H1 (cell line): ENCODE measurements around the gene CXCL12. TPM values are rescaled to one million over a fixed set of nuclear protein-coding genes. Genes with fewer than 3 reads are reported as not detected.

ENCODE experiments used
- CTCF ChIA-PET: fragments of 300-600 bp; sonication (Branson Sonifier 250); formaldehyde crosslinking; loops from one replicate; lab custom pipeline; 2021; ENCODE audit not compliant: partially characterized antibody; lab: Charles Lee
- POLR2A ChIA-PET: fragments of 300-600 bp; sonication (Branson Sonifier 250); formaldehyde crosslinking; loops from one replicate; lab custom pipeline; 2021; ENCODE audit warnings: inconsistent platforms; ENCODE audit not compliant: partially characterized antibody; lab: Charles Lee
- DNase-seq, 2 experiments: peaks; one replicate each; pipeline versions ENCODE4 v3.0.0 to v3.0.0-alpha.2; 2010 to 2022; ENCODE audit warnings: low spot score in 2 of 2, low read depth in 1 of 2, mixed read lengths in 1 of 2
- FAIRE-seq: peaks from 2 replicates; lab custom pipeline; 2011; peaks lifted over from hg19 to GRCh38; lab: Jason Lieb, UNC
- H2AFZ ChIP-seq: 2 replicates; pipeline ENCODE4 v1.8.1; 2012; ENCODE audit warnings: low read length, inconsistent platforms
- H2AK5ac ChIP-seq: 2 replicates; pipeline ENCODE4 v1.6.1; 2013; ENCODE audit warnings: low read depth, low read length
- H2BK120ac ChIP-seq: replicated peaks from 2 replicates; pipeline ENCODE3; 2013; ENCODE audit warnings: low read depth, low read length, inconsistent platforms
- H2BK12ac ChIP-seq: 2 replicates; pipeline ENCODE4 v1.6.1; 2013; ENCODE audit warnings: low read depth, low read length
- H2BK15ac ChIP-seq: 2 replicates; pipeline ENCODE4 v1.6.1; 2013; ENCODE audit warnings: low read length
- H2BK20ac ChIP-seq: 2 replicates; pipeline ENCODE4 v1.6.1; 2013; ENCODE audit warnings: low read length
- H2BK5ac ChIP-seq: 2 replicates; pipeline ENCODE4 v1.6.1; 2013; ENCODE audit warnings: low read depth, low read length
- H3K14ac ChIP-seq: 2 replicates; pipeline ENCODE4 v1.6.1; 2013; ENCODE audit warnings: inconsistent platforms; ENCODE audit not compliant: insufficient read length
- H3K18ac ChIP-seq: 2 replicates; pipeline ENCODE4 v1.6.1; 2013; ENCODE audit warnings: low read length; ENCODE audit errors: extremely low read depth
- H3K23ac ChIP-seq: 2 replicates; pipeline ENCODE4 v1.6.1; 2013; ENCODE audit warnings: inconsistent platforms; ENCODE audit not compliant: insufficient read length
- H3K23me2 ChIP-seq: 2 replicates; pipeline ENCODE4 v1.6.1; 2013; ENCODE audit warnings: low read depth, low read length
- H3K27ac ChIP-seq: 2 replicates; pipeline ENCODE4 v1.6.1; 2011; ENCODE audit warnings: low read depth, low read length, inconsistent platforms
- H3K27me3 ChIP-seq, 4 experiments: replicated peaks in 1 of 4; 1 replicate in 1 of 4; 2 replicates in 3 of 4; pipeline versions ENCODE4 v1.6.1 to v1.8.1; 2011 to 2013; ENCODE audit warnings: low read length in 3 of 4, mild to moderate bottlenecking in 3 of 4, inconsistent platforms in 2 of 4, mixed read lengths in 2 of 4, moderate library complexity in 1 of 4; ENCODE audit not compliant: control insufficient read depth in 3 of 4, insufficient read depth in 3 of 4; ENCODE audit errors: extremely low read depth in 1 of 4
- H3K36me3 ChIP-seq, 4 experiments: 2 replicates each; pipeline versions ENCODE4 v1.6.1 to v1.8.1; 2011 to 2013; ENCODE audit warnings: mild to moderate bottlenecking in 4 of 4, low read length in 3 of 4, moderate library complexity in 2 of 4, control low read depth in 1 of 4, inconsistent platforms in 1 of 4; ENCODE audit not compliant: insufficient read depth in 4 of 4, control insufficient read depth in 2 of 4
- H3K4ac ChIP-seq: replicated peaks from 2 replicates; pipeline ENCODE3; 2013; ENCODE audit warnings: low read length, low read depth, mixed read lengths, inconsistent platforms; ENCODE audit not compliant: insufficient read length
- H3K4me1 ChIP-seq, 4 experiments: replicated peaks in 1 of 4; 1 replicate in 1 of 4; 2 replicates in 3 of 4; pipeline versions ENCODE4 v1.6.1 to v1.8.1; 2011 to 2013; ENCODE audit warnings: low read length in 3 of 4, inconsistent platforms in 2 of 4, mixed read lengths in 1 of 4; ENCODE audit not compliant: insufficient read depth in 4 of 4, control insufficient read depth in 3 of 4
- H3K4me2 ChIP-seq, 2 experiments: 2 replicates each; pipeline versions ENCODE4 v1.6.1 to v1.8.1; 2011 to 2013; ENCODE audit warnings: low read depth in 2 of 2, low read length in 2 of 2, control low read depth in 1 of 2, inconsistent platforms in 1 of 2, mild to moderate bottlenecking in 1 of 2; ENCODE audit not compliant: insufficient read depth in 1 of 2
- H3K4me3 ChIP-seq, 4 experiments: fragments of 200-600, 300-600 bp in 1 of 4; sonication (generic), shearing (Covaris generic), sonication (Bioruptor Twin) in 1 of 4; 2 replicates each; pipeline versions ENCODE4 v1.5.1 to v1.8.1; 2011 to 2016; ENCODE audit warnings: low read length in 4 of 4, low read depth in 3 of 4, control low read depth in 2 of 4, inconsistent platforms in 2 of 4, mild to moderate bottlenecking in 2 of 4, mixed read lengths in 1 of 4, moderate library complexity in 1 of 4; ENCODE audit not compliant: insufficient read depth in 2 of 4; ENCODE audit errors: extremely low read depth in 1 of 4
- H3K56ac ChIP-seq: replicated peaks from 2 replicates; pipeline ENCODE3; 2013; ENCODE audit warnings: low read depth, mild to moderate bottlenecking, mixed read lengths, low read length, inconsistent platforms; ENCODE audit not compliant: insufficient read length
- H3K79me1 ChIP-seq: 2 replicates; pipeline ENCODE4 v1.6.1; 2013; ENCODE audit warnings: low read depth, low read length, control low read depth
- H3K79me2 ChIP-seq, 2 experiments: 2 replicates each; pipeline versions ENCODE4 v1.6.1 to v1.8.1; 2012 to 2013; ENCODE audit warnings: low read length in 2 of 2, mild to moderate bottlenecking in 2 of 2, inconsistent platforms in 1 of 2; ENCODE audit not compliant: insufficient read depth in 2 of 2, control insufficient read depth in 1 of 2
- H3K9ac ChIP-seq, 4 experiments: replicated peaks in 1 of 4; 1 replicate in 1 of 4; 2 replicates in 3 of 4; pipeline versions ENCODE4 v1.6.1 to v1.8.1; 2011 to 2013; ENCODE audit warnings: low read depth in 3 of 4, low read length in 3 of 4, control low read depth in 2 of 4, mild to moderate bottlenecking in 2 of 4, moderate library complexity in 2 of 4, inconsistent platforms in 1 of 4; ENCODE audit errors: extremely low read depth in 1 of 4
- H3K9me3 ChIP-seq, 2 experiments: 2 replicates each; pipeline versions ENCODE4 v1.6.1 to v1.8.1; 2012 to 2013; ENCODE audit warnings: mild to moderate bottlenecking in 2 of 2, moderate library complexity in 2 of 2, control low read depth in 1 of 2, inconsistent platforms in 1 of 2, low read depth in 1 of 2, low read length in 1 of 2, mixed read lengths in 1 of 2; ENCODE audit not compliant: insufficient read depth in 2 of 2
- H4K20me1 ChIP-seq, 2 experiments: replicated peaks in 1 of 2; 2 replicates each; pipeline versions ENCODE3 to v1.8.1; 2011 to 2013; ENCODE audit warnings: inconsistent platforms in 2 of 2, low read length in 2 of 2, mild to moderate bottlenecking in 1 of 2; ENCODE audit not compliant: insufficient read depth in 2 of 2, control insufficient read depth in 1 of 2
- H4K5ac ChIP-seq: 2 replicates; pipeline ENCODE4 v1.6.1; 2013; ENCODE audit warnings: low read length, low read depth, mixed read lengths, inconsistent platforms; ENCODE audit not compliant: insufficient read length
- H4K8ac ChIP-seq: 2 replicates; pipeline ENCODE4 v1.8.0; 2013; ENCODE audit warnings: mild to moderate bottlenecking, moderate library complexity, low read length, inconsistent platforms; ENCODE audit not compliant: insufficient read depth; ENCODE audit errors: extremely low read depth
- H4K91ac ChIP-seq: replicated peaks from 2 replicates; pipeline ENCODE3; 2013; ENCODE audit warnings: low read length, mixed read lengths, inconsistent platforms; ENCODE audit not compliant: insufficient read length
- CBX8 ChIP-seq: fragments of 300-800, 300-1000 bp; sonication (generic); IDR thresholded peaks from 2 replicates; pipeline ENCODE4 v1.7.1; 2016; ENCODE audit warnings: low read depth, low read length, borderline replicate concordance
- EP300 ChIP-seq, 2 experiments: IDR thresholded peaks; 1 replicate in 1 of 2; 2 replicates in 1 of 2; pipeline ENCODE4 v1.6.1; 2011 to 2012; ENCODE audit warnings: low read depth in 2 of 2, low read length in 2 of 2, mild to moderate bottlenecking in 2 of 2, borderline replicate concordance in 1 of 2, inconsistent platforms in 1 of 2, moderate library complexity in 1 of 2
- EZH2 ChIP-seq: fragments of 200-600 bp; sonication (generic); IDR thresholded peaks from 2 replicates; pipeline ENCODE4 v1.7.1; 2012; ENCODE audit warnings: low read depth, mild to moderate bottlenecking, moderate library complexity, low read length, inconsistent platforms; ENCODE audit not compliant: severe bottlenecking
- FOSL1 ChIP-seq: IDR thresholded peaks from 2 replicates; pipeline ENCODE4 v1.6.1; 2011; ENCODE audit warnings: mild to moderate bottlenecking, low read depth, low read length, moderate library complexity; ENCODE audit not compliant: insufficient read depth
- GABPA ChIP-seq: IDR thresholded peaks from 2 replicates; pipeline ENCODE4 v1.6.1; 2011; ENCODE audit warnings: mild to moderate bottlenecking, low read length, moderate library complexity, borderline replicate concordance; ENCODE audit not compliant: insufficient read depth
- HDAC6 ChIP-seq: IDR thresholded peaks from one replicate; pipeline ENCODE4 v1.7.1; 2012; ENCODE audit warnings: low read depth, mild to moderate bottlenecking, inconsistent platforms, low read length, moderate library complexity
- KDM5A ChIP-seq: fragments of 200-600 bp; IDR thresholded peaks from 2 replicates; pipeline ENCODE4 v1.7.1; 2012; ENCODE audit warnings: mild to moderate bottlenecking, low read length, inconsistent platforms, mixed read lengths
- POU5F1 ChIP-seq: IDR thresholded peaks from 2 replicates; pipeline ENCODE4 v1.6.1; 2011; ENCODE audit warnings: low read depth, mild to moderate bottlenecking, low read length, moderate library complexity
- RBBP5 ChIP-seq: IDR thresholded peaks from 2 replicates; pipeline ENCODE4 v1.7.1; 2012; ENCODE audit warnings: low read depth, mild to moderate bottlenecking, inconsistent platforms, low read length, moderate library complexity, borderline replicate concordance
- RNF2 ChIP-seq: fragments of 200-900, 300-1000 bp; sonication (generic); IDR thresholded peaks from 2 replicates; pipeline ENCODE4 v1.7.1; 2016; ENCODE audit warnings: borderline replicate concordance, low read depth, mild to moderate bottlenecking, antibody characterized with exemption, low read length; ENCODE audit not compliant: poor library complexity, severe bottlenecking; ENCODE audit errors: missing control alignments
- SIX5 ChIP-seq: IDR thresholded peaks from 2 replicates; pipeline ENCODE4 v1.6.1; 2011; ENCODE audit warnings: mild to moderate bottlenecking, low read depth, low read length
- SUZ12 ChIP-seq: fragments of 200-600 bp; sonication (generic); IDR thresholded peaks from 2 replicates; pipeline ENCODE4 v1.6.1; 2012; ENCODE audit warnings: mild to moderate bottlenecking, inconsistent platforms, low read length, moderate library complexity, mixed read lengths
- WGBS, 2 experiments: shearing (Covaris generic) in 1 of 2; methylation state at CpG; one replicate each; pipeline versions ENCODE4 v1.1.6 to v1.1.7; 2013 to 2015; ENCODE audit warnings: low lambda C conversion rate in 2 of 2, mixed read lengths in 2 of 2, inconsistent platforms in 1 of 2, low coverage in 1 of 2, missing lambda C conversion rate in 1 of 2; ENCODE audit not compliant: insufficient replicate concordance in 2 of 2, insufficient coverage in 1 of 2, insufficient read length in 1 of 2; ENCODE audit errors: extremely low coverage in 1 of 2, missing lambda C conversion rate in 1 of 2; 5-methylcytosine and 5-hydroxymethylcytosine counted together
- polyA plus RNA-seq, 7 experiments: library from polyadenylated mRNA; depleted of rRNA in 3 of 7; stranded (reverse) in 5 of 7; unstranded in 2 of 7; fragments of >200 nt in 5 of 7; fragments of 200-250 nt in 2 of 7; gene quantifications; 1 replicate in 5 of 7; 2 replicates in 1 of 7; 4 replicates in 1 of 7; pipeline versions ENCODE4 v1.2.1 to v1.2.3, GENCODE V29; 2011 to 2013; ENCODE audit warnings: missing spikeins in 2 of 7, mixed read lengths in 2 of 7
- total RNA-seq: library from RNA; stranded (reverse); fragmentation: NEBNext Ultra II Directional; extraction: Animal tissue kit (Norgen Biotek cat#: 25700); gene quantifications from 2 replicates; pipeline ENCODE4 v1.2.1, GENCODE V29; 2021

CXCL12 gene
- total and polyA plus RNA-seq, 2 of the 8 experiments (the other 6 are each of a cell fraction or from before 2014, with no cell fraction given): 51.4 to 53.8 TPM

- Histone ChIP-seq H2AK5ac (no peak overlapping the region), H4K20me1 (peaks cover 0 to 2% of the 10 kb centered on the region in 2 experiments), H3K79me1 (no peaks in the 10 kb centered on the region), H3K27ac (no peak overlapping the region), H2BK15ac (no peak overlapping the region), H3K4me3 (no peak overlapping the region), H3K18ac (no peak overlapping the region), H4K5ac (no peak overlapping the region), H3K14ac (no peak overlapping the region), H2BK120ac (no peak overlapping the region), H3K23ac (no peak overlapping the region), H3K79me2 (no peaks in the 10 kb centered on the region), H3K23me2 (no peaks in the 10 kb centered on the region), H3K9ac (no peak overlapping the region), H3K4ac (no peak overlapping the region), H4K91ac (no peak overlapping the region), H4K8ac (no peak overlapping the region), H2BK5ac (no peak overlapping the region), H3K56ac (no peak overlapping the region), H3K36me3 (no peaks in the 10 kb centered on the region), H2AFZ (no peak overlapping the region), H3K4me1 (no peaks in the 10 kb centered on the region), H2BK20ac (no peak overlapping the region), H3K27me3 (no peaks in the 10 kb centered on the region), H3K4me2 (no peak overlapping the region), H3K9me3 (no peaks in the 10 kb centered on the region), H2BK12ac (no peak overlapping the region)
- ChIA-PET CTCF (interaction anchor here (1.2 to 2.6 kb wide), 2 partner anchors 16 to 191 kb away, joined by 3 to 11 read pairs; no protein-coding TSS in a partner anchor), POLR2A (no interaction called here)
- 92% methylated on average over 2 of the region's 2 CpGs; no CpG with 5 or more reads in 1 of the 2 experiments for WGBS, 2 experiments
- DNase-seq: peak in 1 of 2 experiments; percentile 10
- no peak for FAIRE-seq
- no peak for TF ChIP-seq POU5F1
- no peak for TF ChIP-seq RBBP5
- no peak for TF ChIP-seq EZH2
- TF ChIP-seq SUZ12: no peak
- TF ChIP-seq KDM5A: no peak
- no peak for TF ChIP-seq EP300 (IDR thresholded peaks at IDR 0.05; ENCODE audit: borderline replicate concordance in 1 of 2, low read depth in 2 of 2, low read length in 2 of 2)
- TF ChIP-seq FOSL1: no peak
- TF ChIP-seq GABPA: no peak
- no peak for TF ChIP-seq CBX8
- TF ChIP-seq RNF2: no peak
- TF ChIP-seq SIX5: no peak
- no peak for TF ChIP-seq HDAC6
Observed at GRCh38 chr10:44327461-44327860, 57.4 kb downstream of the CXCL12 start.
